CD4-positive, alpha-beta T cell treated with Interleukin-15 for 1 hour (primary cell): Measurements from ENCODE around the gene C10orf143.
"Not testable (repeated sequence)": the region's sequence is repeated elsewhere in the genome, so short reads cannot be mapped to it uniquely, and the experiment has no call there.

ENCODE experiments used
- DNase-seq: peaks from one replicate; pipeline ENCODE4 v3.0.0-alpha.2; 2020

C10orf143 gene

DNA sequence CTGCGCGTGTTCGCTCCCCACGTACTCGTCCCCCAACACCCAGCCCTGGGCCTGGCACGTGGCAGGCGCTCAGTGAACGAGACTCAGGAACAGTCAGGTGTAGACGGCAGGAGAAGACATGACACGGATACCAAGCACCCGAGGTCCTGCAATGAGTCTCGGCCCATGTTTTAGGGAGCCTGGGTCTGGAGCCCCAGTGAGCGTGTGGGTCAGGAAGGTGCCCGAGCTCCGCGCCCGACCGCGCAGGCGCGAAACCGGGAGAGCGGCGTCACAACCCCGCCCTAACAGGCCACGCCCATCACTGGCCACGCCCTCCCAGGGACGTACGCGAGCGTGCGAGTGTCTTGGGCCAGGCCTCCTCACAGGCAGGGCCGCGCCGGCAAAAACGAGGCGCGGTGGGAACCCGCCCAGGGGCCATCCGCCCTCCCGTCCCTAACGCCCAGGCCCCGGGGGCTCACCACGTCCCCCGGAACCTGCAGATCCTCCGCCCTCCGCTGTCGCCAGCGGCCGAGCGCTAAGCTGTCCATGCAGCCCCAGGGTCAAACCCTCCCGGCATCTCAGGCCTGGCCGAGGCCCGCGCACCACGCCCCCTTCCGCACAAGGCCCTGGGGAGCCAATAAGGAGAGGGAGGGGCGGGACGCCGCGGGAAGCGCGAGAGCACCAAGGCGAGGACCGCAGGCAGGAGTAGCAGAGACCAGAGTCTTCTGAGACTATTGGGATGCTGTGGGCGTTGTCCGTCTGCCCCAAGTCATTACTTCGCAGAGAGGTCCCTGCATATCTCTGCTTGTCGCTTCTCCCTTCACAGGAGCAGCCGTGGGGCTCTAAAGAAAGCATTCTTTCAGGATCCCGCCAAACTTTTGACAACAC is at the start of gene C10orf143:
Gene C10orf143, minus strand, starts transcription at position 585 of the 867 bp plus-strand sequence. Its CDS starts 58 bp downstream, at position 527.
- DNase-seq = peak; percentile 96

GRCh38 chr10:130159192-130159794 is 48.7 kb upstream of the C10orf143 start:
- no peak for DNase-seq

- no peak for DNase-seq
These were observed 35.4 kb upstream of the C10orf143 start for GRCh38 chr10:130146042-130146441.

DNA sequence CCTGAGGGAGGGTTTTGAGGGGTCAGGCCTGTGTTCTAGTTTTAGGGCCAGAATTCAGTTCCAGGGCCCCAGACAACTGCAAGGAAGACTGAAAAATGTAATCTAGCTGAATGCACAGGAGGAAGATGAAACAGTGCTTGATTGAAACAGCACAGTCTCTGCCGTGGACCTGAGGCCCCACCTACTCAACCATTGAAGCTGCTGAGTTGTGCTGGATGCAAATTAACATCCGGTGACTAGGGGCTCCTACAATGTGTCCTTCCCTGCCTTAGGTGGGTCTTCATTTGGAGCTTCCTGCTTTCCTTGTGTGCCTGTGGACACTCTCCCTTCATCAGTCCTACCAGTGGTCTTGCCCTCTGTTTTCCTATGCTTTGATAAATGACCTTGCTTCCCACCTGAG is 31.2 kb upstream of the C10orf143 start:
- DNase-seq = no peak

DNA sequence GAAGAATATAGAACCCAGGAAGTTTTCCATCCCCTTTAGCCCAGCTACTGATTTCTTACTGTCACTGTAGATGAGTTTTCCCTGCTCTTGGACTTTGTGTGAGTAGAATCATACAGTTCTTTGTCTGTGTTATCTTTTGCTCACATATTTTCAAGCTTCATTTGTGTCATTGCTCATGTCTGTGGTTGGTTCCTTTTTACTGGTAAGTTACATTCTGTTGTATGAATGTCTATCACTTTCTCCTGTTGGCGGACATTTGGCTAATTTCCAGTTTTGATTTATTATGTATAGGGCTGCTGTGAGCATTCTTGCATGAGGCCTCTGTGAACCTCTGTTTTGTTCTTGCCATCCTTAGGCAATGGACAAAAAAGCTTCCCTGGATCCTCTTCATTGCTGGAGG is 30.8 kb upstream of the C10orf143 start:
- no peak for DNase-seq

DNA sequence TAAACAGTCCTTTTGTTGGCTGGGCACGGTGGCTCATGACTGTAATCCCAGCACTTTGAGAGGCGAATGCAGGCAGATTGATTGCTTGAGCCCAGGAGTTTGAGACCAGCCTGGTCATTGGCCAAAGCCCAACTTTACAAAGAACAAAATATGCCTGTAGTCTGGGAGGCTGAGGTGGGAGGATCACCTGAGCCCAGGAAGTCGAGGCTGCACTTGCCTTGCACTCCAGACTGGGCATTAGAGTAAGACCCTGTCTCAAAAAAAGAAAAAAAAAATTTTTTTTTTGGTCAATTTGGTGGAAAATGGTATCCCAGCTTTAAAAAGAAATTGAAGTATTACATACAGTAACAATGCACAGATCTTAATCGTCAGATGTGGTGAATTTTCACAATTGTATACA is 30.4 kb upstream of the C10orf143 start:
- no peak for DNase-seq

DNA sequence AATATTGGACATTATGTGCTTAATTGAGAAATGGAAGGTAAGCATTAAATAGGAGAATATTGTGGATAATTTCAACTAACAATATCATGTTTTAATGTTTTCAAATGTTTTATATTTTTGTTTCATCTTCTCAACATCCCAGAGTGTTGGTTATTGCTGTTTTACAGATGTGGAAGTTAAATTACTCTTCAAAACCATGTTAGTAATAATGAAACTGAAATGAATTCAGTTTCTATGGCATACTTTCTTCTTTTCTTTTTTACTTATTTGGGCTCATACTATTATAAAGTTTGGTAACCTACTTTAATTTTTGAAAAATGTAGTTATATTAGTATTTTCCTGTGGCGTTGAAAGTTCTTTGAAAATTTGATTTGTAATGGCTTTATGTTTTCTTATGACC is 29.8 kb upstream of the C10orf143 start:
- DNase-seq = no peak

- DNase-seq = no peak
These were observed 27.8 kb upstream of the C10orf143 start for GRCh38 chr10:130138479-130138866.

DNA sequence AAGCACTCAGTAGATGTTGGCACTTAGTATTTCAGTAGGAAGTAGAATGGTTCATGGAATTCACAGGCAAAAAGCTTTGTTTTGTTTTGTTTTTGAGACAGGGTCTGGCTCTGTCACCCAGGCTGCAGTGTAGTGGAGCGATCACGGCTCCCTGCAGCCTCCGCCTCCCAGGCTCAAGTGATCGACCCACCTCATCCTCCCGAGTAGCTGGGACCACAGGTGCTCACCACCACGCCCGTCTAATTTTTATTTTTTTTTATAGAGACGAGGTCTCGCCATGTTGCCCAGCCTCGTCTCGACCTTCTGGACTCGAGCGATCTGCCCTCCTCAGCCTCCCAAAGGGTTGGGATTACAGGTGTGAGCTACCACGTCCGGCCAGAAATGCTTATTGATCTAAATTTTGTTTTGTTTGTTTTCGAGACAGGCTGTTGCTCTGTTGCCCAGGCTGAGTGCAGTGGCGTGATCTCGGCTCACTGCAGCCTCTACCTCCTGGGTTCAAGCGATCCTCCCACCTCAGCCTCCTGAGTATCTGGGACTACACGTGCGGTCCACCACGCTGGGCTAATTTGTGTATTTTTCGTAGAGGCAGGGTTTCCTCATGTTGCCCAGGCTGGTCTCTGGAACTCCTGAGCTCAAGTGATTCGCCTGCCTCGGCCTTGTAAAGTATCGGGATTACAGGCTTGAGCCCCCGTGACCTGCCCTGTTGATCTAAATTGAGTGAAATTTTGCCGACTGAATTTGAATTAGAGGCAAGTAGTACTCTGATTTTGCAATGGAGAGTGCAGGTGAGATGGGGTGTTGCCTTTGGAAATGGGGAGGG is 27.2 kb upstream of the C10orf143 start:
- DNase-seq = no peak

GRCh38 chr10:130137090-130137448 is 26.4 kb upstream of the C10orf143 start:
- DNase-seq = no peak

- DNase-seq = peak; percentile 83
These were observed 25.8 kb upstream of the C10orf143 start, which contains the start of gene GLRX3 for GRCh38 chr10:130136226-130137089. Gene GLRX3, plus strand, starts transcription at chr10:130136391. Its CDS starts 30 bp downstream, at chr10:130136421.

- DNase-seq = no peak
These were observed 25.1 kb upstream of the C10orf143 start for GRCh38 chr10:130135676-130136225.

GRCh38 chr10:130128922-130129321 is 18.3 kb upstream of the C10orf143 start:
- no peak for DNase-seq

- no peak for DNase-seq
These were observed 17.6 kb upstream of the C10orf143 start for GRCh38 chr10:130128062-130128781.

- DNase-seq = peak; percentile 44
These were observed 16.9 kb upstream of the C10orf143 start for GRCh38 chr10:130127364-130128061.

- DNase-seq = no peak
These were observed 11.0 kb upstream of the C10orf143 start for GRCh38 chr10:130121486-130122079.

- DNase-seq = not testable (repeated sequence)
These were observed 6.9 kb upstream of the C10orf143 start for GRCh38 chr10:130117535-130117934.

DNA sequence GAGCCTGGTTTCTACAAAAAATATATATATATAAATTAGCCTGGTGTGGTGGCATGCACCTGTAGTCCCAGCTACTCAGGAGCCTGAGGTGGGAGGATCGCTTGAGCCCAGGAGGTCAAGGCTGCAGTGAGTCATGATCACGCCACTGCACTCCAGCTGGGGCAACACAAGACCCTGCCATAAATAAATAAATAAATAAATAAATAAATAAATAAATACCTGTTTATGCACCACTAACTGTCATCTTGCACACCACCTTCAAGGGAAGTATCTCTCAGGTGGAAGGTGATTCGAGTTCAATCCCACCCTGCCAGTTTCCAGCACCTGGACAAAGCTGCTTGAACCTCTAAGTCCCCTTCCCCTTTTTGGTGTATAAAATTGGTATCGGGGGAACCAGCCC is 6.3 kb upstream of the C10orf143 start:
- DNase-seq = not testable (repeated sequence)

DNA sequence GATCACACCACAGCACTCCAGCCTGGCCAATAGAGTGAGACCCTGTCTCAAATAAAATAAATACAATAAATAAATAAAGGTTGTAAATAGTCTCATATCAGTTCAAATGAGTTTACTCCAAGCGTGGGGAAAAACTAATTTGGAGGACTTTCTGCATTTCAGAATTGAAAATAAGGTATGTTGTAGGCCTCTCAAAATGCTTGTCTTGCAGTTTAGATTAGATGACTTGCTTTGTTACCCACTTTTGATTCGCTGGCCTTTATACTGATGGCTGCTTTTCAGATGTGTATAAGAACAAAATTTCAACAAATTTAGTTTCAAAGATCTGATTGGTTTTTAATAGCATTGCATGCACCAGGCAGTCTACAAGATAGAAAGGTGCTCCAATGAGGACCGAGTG is 2.2 kb upstream of the C10orf143 start:
- DNase-seq = no peak

DNA sequence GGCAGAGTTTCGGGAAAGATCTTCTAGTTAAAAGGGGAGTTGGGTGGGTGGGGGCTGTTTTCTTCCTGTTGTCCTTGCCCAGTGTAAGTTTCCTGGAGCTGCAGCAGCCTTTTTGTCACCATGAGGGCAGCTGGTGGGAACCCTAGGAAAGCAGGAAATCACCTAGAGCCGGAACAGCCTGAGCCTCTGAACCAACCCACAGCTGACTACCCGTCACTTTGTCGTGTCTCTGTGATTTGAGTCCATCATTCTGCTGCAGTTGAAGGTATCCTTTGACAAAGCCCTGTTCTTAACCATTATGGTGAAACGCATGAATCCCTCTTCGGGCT is 1.2 kb upstream of the C10orf143 start:
- no peak for DNase-seq
